Measurements from ENCODE around the gene PKD1. TPM values are rescaled to one million over a fixed set of nuclear protein-coding genes. Genes with fewer than 3 reads are reported as not detected.

Gene PKD1
- total and polyA plus RNA-seq, 2 of the 13 experiments (the other 11 are each of a cell fraction or from before 2014, with no cell fraction given): 22.1 to 23.0 TPM

- TF ChIP-seq HBP1 (CRISPR knock-in tag; IDR thresholded peaks at IDR 0.05; ENCODE audit: low read depth) (peak; percentile 36; the same call in 1 of the 2 replicates), STAG1 (CRISPR knock-in tag; IDR thresholded peaks at IDR 0.05) (peak; percentile 16; the same call in 1 of the 2 replicates), POLR2G (IDR thresholded peaks at IDR 0.05; ENCODE audit: low read depth, low read length) (peak; percentile 66), FOXJ3 (CRISPR knock-in tag; IDR thresholded peaks at IDR 0.05; ENCODE audit: borderline replicate concordance) (peak; percentile 43; the same call in 1 of the 2 replicates), ZKSCAN8 (CRISPR knock-in tag; IDR thresholded peaks at IDR 0.05; ENCODE audit: borderline replicate concordance) (peak; percentile 55; the same call in 1 of the 2 replicates), IRF2 (CRISPR knock-in tag; IDR thresholded peaks at IDR 0.05) (peak; percentile 68; the same call in 1 of the 2 replicates), HMGXB4 (CRISPR knock-in tag; IDR thresholded peaks at IDR 0.05; ENCODE audit: borderline replicate concordance in 1 of 2, low read depth in 1 of 2) (peak; percentile 18 to 42; a peak in 1 of 4 replicates), PCBP1 (IDR thresholded peaks at IDR 0.05; ENCODE audit: borderline replicate concordance, low read depth, low read length) (peak; percentile 2; the same call in 1 of the 2 replicates), ZBTB33 (CRISPR knock-in tag; IDR thresholded peaks at IDR 0.05) (peak; percentile 61), TEAD3 (CRISPR knock-in tag; optimal IDR thresholded peaks at IDR 0.05; ENCODE audit: borderline replicate concordance) (peak; percentile 62), JARID2 (CRISPR knock-in tag; IDR thresholded peaks at IDR 0.05; ENCODE audit: insufficient replicate concordance) (no peak), EEA1 (CRISPR knock-in tag; IDR thresholded peaks at IDR 0.05; ENCODE audit: borderline replicate concordance) (no peak), ZBTB42 (CRISPR knock-in tag; IDR thresholded peaks at IDR 0.05) (peak; percentile 61; the same call in 1 of the 2 replicates), CHD4 (IDR thresholded peaks at IDR 0.05; ENCODE audit: borderline replicate concordance, low read length) (no peak), TBL1XR1 (IDR thresholded peaks at IDR 0.05; ENCODE audit: borderline replicate concordance, low read length, partially characterized antibody) (peak; percentile 83), ZNF280D (CRISPR knock-in tag; IDR thresholded peaks at IDR 0.05) (peak; percentile 52; the same call in 1 of the 2 replicates), ZNF513 (CRISPR knock-in tag; conservative IDR thresholded peaks at IDR 0.05) (no peak)
Observed at GRCh38 chr16:2157480-2158261, 22.0 kb upstream of the PKD1 start (continued).
